HG02970 (cell line): Measurements from ENCODE around the gene ALKBH3.

Source experiments
- ATAC-seq: cut with Tn5 transposase; IDR thresholded peaks from one replicate; pipeline ENCODE4 v1.9.1; 2021; ENCODE audit warnings: mild to moderate bottlenecking, moderate library complexity, moderate number of reproducible peaks; ENCODE audit not compliant: unreplicated experiment, low FRiP score

ALKBH3 gene

GRCh38 chr11:43936076-43936475 is 55.4 kb downstream of the ALKBH3 start:
- ATAC-seq, result no peak

DNA sequence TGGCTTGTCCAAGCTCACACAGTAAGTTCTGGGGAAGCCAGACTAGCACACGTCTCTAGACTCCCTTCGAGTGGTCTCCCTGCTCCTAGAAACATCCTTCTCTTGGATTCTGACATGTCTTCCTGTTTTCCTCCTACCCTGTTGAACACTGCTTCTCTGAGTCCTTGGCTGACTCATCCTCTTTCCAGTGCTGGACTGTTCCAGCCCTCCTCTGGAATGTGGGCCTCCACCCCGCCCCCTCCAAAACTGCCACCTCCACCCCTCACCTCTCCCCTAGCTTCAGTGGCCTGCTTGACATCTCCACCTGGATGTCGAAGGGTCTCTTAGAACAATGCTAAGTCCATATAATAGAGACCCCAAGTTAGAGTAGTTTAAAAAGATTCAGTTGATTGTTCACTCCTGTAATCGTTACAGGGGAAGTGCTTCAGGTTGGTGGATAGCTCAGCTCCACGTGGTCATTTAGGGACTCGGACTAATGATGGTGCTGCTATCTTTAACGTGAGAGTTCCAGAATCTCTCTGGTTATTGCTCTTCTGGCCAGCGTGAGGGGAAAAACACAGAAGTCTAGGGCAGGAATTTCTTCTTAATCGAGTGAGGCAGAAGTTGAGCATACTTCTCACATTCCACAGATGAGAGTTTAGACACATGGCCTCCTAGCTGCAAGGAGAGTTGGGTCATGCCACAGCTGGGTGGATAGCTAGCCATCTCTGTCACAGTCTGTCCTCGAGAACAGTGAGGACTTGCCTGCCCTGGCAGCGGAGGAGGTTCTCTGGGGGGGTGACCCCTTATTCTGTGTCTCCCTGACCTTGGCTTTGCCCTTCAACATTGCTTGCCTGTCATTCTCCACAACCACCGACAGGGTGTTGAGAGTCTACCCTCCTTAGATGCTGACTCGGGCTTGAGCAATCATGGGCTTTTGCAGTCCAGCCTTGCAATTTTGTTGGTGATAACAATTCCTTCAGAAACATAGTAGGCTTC is 57.1 kb downstream of the ALKBH3 start:
- ATAC-seq, result no peak

GRCh38 chr11:43941257-43941994 is 60.8 kb downstream of the ALKBH3 start:
- no peak for ATAC-seq

- no peak for ATAC-seq
Measured at GRCh38 chr11:43942662-43943371, 62.2 kb downstream of the ALKBH3 start.

- ATAC-seq, result no peak
Measured at GRCh38 chr11:43943372-43943930, 62.8 kb downstream of the ALKBH3 start.

DNA sequence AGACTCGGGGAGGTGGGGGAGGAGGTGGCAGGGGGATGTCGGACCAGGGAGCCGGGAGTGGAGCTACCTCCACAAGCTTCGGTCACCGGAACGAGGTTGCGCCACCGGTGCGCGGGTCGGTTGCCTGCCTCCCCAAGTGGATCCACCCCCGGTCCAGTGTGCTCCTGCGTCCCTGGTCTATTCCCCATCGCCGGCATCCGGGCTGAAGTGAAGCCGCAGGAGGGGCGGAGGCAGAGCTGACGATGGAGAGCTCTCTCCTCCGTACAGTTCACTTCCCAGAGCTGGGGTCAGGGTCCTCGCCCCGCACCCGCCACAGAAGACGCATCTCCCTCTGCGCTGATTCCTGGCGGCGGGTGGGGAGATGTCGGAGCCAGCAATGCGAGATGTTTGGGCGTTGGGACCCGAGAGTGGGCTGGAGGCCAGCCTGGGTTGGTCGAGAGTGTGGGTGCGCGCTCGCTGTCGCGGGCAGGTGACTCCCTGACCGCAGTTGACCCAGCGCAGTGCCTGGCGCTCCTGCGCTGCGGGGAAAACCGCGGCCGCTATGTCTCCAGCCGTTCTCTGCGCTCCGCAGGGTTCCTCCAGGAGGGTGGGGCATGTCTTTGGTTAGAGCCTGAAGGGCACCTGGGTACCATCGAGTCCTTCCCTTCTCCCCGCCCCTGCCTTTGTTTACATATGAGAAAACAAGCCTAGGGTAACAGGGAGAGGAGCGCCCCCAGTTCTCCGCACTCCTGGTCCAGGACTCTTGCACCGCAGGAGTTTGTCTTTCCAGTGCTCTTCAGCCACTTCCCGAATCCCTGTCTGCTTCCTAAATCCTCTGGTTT is 63.5 kb downstream of the ALKBH3 start:
- no peak for ATAC-seq

- ATAC-seq, result no peak
Measured at GRCh38 chr11:43944761-43945311, 64.2 kb downstream of the ALKBH3 start.

GRCh38 chr11:43947003-43947500 is 66.4 kb downstream of the ALKBH3 start:
- no peak for ATAC-seq

DNA sequence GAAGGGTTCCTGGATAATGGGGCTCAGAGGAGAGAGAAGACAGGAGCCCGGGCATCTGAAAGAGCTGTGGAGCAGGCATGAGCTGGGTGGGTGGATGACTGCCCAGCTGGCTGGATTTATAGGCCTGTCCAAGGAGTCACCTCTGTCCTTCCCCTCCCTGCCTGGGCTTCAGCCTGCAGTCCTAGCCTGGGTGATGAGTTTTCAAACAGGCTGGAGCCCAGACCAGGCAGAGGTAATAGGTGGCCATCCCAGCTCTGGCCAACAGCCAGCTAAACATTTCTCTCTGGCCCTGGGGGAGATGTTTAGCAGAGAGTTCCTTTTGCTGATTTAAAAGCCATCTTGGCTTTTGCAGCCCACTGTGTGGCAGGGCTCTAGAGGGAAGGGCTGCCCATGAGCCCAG is 67.2 kb downstream of the ALKBH3 start:
- ATAC-seq, result no peak

DNA sequence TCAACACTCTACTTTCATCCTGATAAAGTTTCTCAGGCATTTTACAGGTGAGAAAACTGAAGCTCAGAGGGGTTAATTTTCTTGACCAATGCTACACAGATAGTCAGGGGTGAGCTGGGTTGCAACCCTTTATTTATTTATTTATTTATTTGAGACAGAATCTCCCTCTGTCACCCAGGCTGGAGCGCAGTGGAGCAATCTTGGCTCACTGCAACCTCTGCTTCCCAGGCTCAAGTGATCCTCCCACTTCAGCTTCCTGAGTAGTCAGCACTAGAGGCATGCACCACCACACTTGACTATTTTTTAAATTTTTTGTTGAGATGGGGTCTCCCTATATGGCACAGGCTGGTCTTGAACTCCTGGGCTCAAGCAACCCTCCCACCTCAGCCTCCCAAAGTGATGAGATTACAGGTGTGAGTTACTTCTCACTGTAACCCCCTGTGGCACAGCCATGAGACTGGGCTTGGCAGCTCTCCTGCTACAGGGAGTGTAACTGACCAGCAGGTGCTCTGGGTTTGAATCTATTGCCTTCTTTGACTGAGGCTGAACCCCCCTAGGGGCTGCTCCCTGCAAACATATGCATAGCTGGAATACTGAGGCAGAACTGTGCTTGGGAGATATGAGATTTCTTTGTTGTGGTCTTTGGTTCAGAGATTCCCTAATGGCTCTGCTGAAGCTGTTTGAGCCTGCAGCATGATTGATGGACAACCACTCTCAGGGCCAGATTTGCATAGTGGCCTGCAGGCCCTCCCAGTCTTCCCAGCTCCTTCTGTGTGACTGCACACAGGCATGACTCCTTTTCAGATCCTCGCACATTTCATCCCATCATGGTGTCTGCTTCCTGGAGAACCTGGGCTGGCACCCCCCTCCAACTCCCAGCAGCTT is 68.0 kb downstream of the ALKBH3 start:
- no peak for ATAC-seq

- no peak for ATAC-seq
Measured at GRCh38 chr11:43950311-43950855, 69.8 kb downstream of the ALKBH3 start.

- no peak for ATAC-seq
Measured at GRCh38 chr11:43951231-43951630, 70.6 kb downstream of the ALKBH3 start.

GRCh38 chr11:43952020-43952400 is 71.4 kb downstream of the ALKBH3 start:
- no peak for ATAC-seq

GRCh38 chr11:43952401-43953342 is 72.0 kb downstream of the ALKBH3 start:
- no peak for ATAC-seq

DNA sequence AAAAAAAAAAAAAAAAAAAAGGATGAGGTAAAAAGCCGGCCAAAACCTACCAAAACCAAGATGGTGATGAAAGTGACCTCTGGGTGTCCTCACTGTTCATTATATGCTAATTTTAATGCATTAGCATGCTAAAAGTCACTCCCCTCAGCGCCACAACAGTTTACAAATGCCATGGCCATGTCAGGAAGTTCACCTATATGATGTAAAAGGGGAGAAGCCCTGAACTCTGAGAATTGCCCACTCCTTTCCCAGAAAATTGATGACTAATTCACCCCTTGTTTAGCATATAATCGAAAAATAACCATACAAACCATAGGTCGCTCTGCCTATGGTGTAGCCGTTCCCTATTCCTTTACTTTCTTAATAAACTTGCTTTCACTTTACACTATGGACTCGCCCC is 72.9 kb downstream of the ALKBH3 start:
- ATAC-seq, result no peak

- ATAC-seq, result no peak
Measured at GRCh38 chr11:43954241-43954640, 73.6 kb downstream of the ALKBH3 start.
